ENCODE results near the gene KITLG. TPM values are rescaled to one million over a fixed set of nuclear protein-coding genes. Genes with fewer than 3 reads are reported as not detected.

The KITLG gene
- total RNA-seq, 1 experiment from 2014 or later = 11.7 TPM

DNA sequence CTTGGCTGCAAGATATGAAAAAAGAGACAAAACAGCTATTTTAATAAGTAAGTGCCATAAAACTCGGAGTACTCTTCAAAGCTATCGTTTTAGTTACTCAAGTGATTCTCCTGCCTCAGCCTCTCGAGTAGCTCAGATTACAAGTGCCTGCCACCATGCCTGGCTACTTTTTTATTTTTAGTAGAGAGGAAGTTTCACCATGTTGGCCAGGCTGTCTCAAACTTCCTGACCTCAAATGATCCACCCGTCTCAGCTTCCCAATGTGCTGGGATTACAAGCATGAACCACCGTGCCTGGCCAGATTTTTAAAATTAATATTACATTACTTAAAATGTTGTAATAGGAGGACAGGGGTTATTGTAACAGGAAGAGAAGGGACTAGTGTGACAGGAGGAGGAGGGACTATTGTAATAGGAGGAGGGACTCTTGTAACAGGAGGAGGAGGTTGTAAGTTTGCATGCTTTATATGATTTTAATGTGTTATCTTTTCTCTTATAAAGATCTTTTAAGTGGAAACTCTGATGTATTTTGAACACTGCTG lies 61.3 kb downstream of the KITLG start:
- peaks cover 0 to 3% of the 10 kb centered on the region in 2 experiments; a peak in 2 of 4 replicates for H3K4me1 Mint-ChIP-seq
- Histone ChIP-seq H3K56ac (ENCODE audit: insufficient read length, low read depth, low read length) (no peak overlapping the region), H3T11ph (ENCODE audit: low read length) (no peak overlapping the region), H4K8ac (replicated peaks; ENCODE audit: insufficient read length, low read depth, low read length) (no peak overlapping the region), H2AK5ac (ENCODE audit: insufficient read length, low read length) (no peak overlapping the region), H4K20me1 (ENCODE audit: control insufficient read depth, insufficient read depth, insufficient read length) (no peaks in the 10 kb centered on the region), H3K79me2 (ENCODE audit: insufficient read depth, low read length) (no peaks in the 10 kb centered on the region), H3K79me1 (ENCODE audit: insufficient read depth, low read depth, low read length, poor library complexity, severe bottlenecking) (no peaks in the 10 kb centered on the region), H3K23me2 (ENCODE audit: insufficient read length, low read depth, low read length, poor library complexity, severe bottlenecking) (no peaks in the 10 kb centered on the region), H2BK15ac (ENCODE audit: low read depth, low read length) (no peak overlapping the region), H3K27me3 (ENCODE audit: insufficient read depth, low read length) (no peaks in the 10 kb centered on the region), H2BK20ac (ENCODE audit: low read depth, low read length, poor library complexity, severe bottlenecking) (no peak overlapping the region), H3K23ac (ENCODE audit: insufficient read length, low read depth, low read length) (no peak overlapping the region), H3K9me3 (ENCODE audit: control insufficient read depth, low read depth, low read length) (no peaks in the 10 kb centered on the region), H2BK5ac (ENCODE audit: insufficient read length, low read length) (no peak overlapping the region), H3K18ac (ENCODE audit: insufficient read length, low read depth, low read length) (no peak overlapping the region), H3K4ac (ENCODE audit: low read depth, low read length) (no peak overlapping the region), H3K4me2 (ENCODE audit: insufficient read depth, insufficient read length, low read length) (no peak overlapping the region), H4K91ac (ENCODE audit: insufficient read length, low read depth, low read length) (no peak overlapping the region), H2BK120ac (ENCODE audit: low read depth, low read length, poor library complexity, severe bottlenecking) (no peak overlapping the region), H3K9ac (ENCODE audit: extremely low read depth, insufficient read length, low read length) (no peak overlapping the region), H3K27ac (ENCODE audit: insufficient read length, low read depth, low read length) (no peak overlapping the region), H2AFZ (ENCODE audit: low read length) (no peak overlapping the region), H4K5ac (ENCODE audit: insufficient read length, low read depth, low read length) (no peak overlapping the region), H2BK12ac (ENCODE audit: insufficient read length, low read depth, low read length) (no peak overlapping the region), H3K4me1 (ENCODE audit: insufficient read depth, low read length) (no peaks in the 10 kb centered on the region), H3K14ac (ENCODE audit: insufficient read depth, low read length) (no peak overlapping the region)
- no peak overlapping the region for H3K4me3 Mint-ChIP-seq
- H3K36me3 Mint-ChIP-seq (ENCODE audit: insufficient read depth in 1 of 3, low read depth in 3 of 3) = peaks cover 0 to 6% (median 0%) of the 10 kb centered on the region in 3 experiments; a peak in 2 of 7 replicates
- TF ChIP-seq, protein P1, sequence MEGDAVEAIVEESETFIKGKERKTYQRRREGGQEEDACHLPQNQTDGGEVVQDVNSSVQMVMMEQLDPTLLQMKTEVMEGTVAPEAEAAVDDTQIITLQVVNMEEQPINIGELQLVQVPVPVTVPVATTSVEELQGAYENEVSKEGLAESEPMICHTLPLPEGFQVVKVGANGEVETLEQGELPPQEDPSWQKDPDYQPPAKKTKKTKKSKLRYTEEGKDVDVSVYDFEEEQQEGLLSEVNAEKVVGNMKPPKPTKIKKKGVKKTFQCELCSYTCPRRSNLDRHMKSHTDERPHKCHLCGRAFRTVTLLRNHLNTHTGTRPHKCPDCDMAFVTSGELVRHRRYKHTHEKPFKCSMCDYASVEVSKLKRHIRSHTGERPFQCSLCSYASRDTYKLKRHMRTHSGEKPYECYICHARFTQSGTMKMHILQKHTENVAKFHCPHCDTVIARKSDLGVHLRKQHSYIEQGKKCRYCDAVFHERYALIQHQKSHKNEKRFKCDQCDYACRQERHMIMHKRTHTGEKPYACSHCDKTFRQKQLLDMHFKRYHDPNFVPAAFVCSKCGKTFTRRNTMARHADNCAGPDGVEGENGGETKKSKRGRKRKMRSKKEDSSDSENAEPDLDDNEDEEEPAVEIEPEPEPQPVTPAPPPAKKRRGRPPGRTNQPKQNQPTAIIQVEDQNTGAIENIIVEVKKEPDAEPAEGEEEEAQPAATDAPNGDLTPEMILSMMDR (conservative IDR thresholded peaks at IDR 0.05) = no peak
- peak overlapping the region in 1 of 3 experiments; percentile 85; a peak in 1 of 7 replicates for H3K27ac Mint-ChIP-seq
- no peaks in the 10 kb centered on the region for H3K9me3 Mint-ChIP-seq
- no CpG with 5 or more reads among the region's 5 CpGs for WGBS (ENCODE audit: extremely low coverage, insufficient read length, low lambda C conversion rate)
- no peaks in the 10 kb centered on the region for H3K27me3 Mint-ChIP-seq (ENCODE audit: low read depth)
- no peak for DNase-seq

Measured in H9 (cell line).